ENCODE results near the gene CACNA1G. TPM values are rescaled to one million over a fixed set of nuclear protein-coding genes. Genes with fewer than 3 reads are reported as not detected.

The CACNA1G gene
- total RNA-seq, 3 donors from 2014 or later (not counting 1 experiment from before 2014, with no cell fraction given): not detected

GRCh38 chr17:50584116-50584515 lies 23.6 kb downstream of the CACNA1G start:
- H3K36me3 ChIP-seq (ENCODE audit: control insufficient read depth, insufficient read depth, low read length): no peaks in the 10 kb centered on the region
- Mint-ChIP-seq H3K4me3 (no peak overlapping the region), H3K27me3 (ENCODE audit: low read depth in 2 of 2) (peaks cover 0 to 18% of the 10 kb centered on the region in 2 donors), H3K4me1 (no peaks in the 10 kb centered on the region), H3K36me3 (no peaks in the 10 kb centered on the region), H3K27ac (no peak overlapping the region), H3K9me3 (no peaks in the 10 kb centered on the region)
- no peaks in the 10 kb centered on the region for H3K9me3 ChIP-seq (ENCODE audit: control insufficient read depth, insufficient read depth, low read length)
- no peaks in the 10 kb centered on the region for H3K27me3 ChIP-seq (ENCODE audit: control insufficient read depth, insufficient read depth, low read length)
- intact Hi-C loops (cut with micrococcal nuclease): no loop called here
- no peak for DNase-seq
- H3K4me3 ChIP-seq (ENCODE audit: low read length): no peak overlapping the region
- no peak for ATAC-seq
- no peaks in the 10 kb centered on the region for H3K4me1 ChIP-seq (ENCODE audit: control insufficient read depth, insufficient read depth, low read length)
- TF ChIP-seq, protein P1, sequence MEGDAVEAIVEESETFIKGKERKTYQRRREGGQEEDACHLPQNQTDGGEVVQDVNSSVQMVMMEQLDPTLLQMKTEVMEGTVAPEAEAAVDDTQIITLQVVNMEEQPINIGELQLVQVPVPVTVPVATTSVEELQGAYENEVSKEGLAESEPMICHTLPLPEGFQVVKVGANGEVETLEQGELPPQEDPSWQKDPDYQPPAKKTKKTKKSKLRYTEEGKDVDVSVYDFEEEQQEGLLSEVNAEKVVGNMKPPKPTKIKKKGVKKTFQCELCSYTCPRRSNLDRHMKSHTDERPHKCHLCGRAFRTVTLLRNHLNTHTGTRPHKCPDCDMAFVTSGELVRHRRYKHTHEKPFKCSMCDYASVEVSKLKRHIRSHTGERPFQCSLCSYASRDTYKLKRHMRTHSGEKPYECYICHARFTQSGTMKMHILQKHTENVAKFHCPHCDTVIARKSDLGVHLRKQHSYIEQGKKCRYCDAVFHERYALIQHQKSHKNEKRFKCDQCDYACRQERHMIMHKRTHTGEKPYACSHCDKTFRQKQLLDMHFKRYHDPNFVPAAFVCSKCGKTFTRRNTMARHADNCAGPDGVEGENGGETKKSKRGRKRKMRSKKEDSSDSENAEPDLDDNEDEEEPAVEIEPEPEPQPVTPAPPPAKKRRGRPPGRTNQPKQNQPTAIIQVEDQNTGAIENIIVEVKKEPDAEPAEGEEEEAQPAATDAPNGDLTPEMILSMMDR (IDR thresholded peaks at IDR 0.05): no peak
- H3K27ac ChIP-seq (ENCODE audit: low read length): no peak overlapping the region
- WGBS (ENCODE audit: insufficient coverage): 86% methylated on average over 4 of the region's 4 CpGs

DNA sequence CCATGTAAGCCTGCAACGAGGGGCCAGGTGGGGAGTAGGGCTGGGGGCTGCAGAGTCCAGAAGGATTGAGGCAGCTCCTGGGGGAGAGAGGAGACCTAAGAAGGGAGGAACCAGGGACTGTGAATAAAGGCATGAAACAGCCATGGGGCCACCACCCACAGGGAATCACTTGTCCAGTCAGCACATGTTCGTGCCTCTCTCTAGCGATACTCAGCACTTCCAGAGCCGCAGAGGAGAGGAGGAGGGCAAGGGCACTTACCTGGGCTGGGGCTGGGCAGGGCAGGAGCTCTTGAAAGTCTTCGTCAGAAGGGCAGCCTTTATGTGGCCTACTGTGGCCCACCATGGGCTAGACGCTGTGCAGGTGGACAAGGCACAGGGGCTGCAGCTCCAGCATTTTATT lies 24.2 kb downstream of the CACNA1G start:
- WGBS (ENCODE audit: insufficient coverage): 90% methylated on average over 5 of the region's 6 CpGs
- H3K27ac Mint-ChIP-seq: no peak overlapping the region
- DNase-seq (no peak), ATAC-seq (no peak)
- Histone ChIP-seq H3K4me3 (ENCODE audit: low read length) (no peak overlapping the region), H3K27me3 (ENCODE audit: control insufficient read depth, insufficient read depth, low read length) (no peaks in the 10 kb centered on the region), H3K36me3 (ENCODE audit: control insufficient read depth, insufficient read depth, low read length) (no peaks in the 10 kb centered on the region), H3K4me1 (ENCODE audit: control insufficient read depth, insufficient read depth, low read length) (no peaks in the 10 kb centered on the region), H3K27ac (ENCODE audit: low read length) (no peak overlapping the region), H3K9me3 (ENCODE audit: control insufficient read depth, insufficient read depth, low read length) (no peaks in the 10 kb centered on the region)
- H3K36me3 Mint-ChIP-seq: no peaks in the 10 kb centered on the region
- H3K9me3 Mint-ChIP-seq: no peaks in the 10 kb centered on the region
- intact Hi-C loops (cut with micrococcal nuclease): no loop called here
- H3K27me3 Mint-ChIP-seq (ENCODE audit: low read depth in 2 of 2): peaks cover 0 to 18% of the 10 kb centered on the region in 2 donors
- H3K4me3 Mint-ChIP-seq: no peak overlapping the region
- H3K4me1 Mint-ChIP-seq: no peaks in the 10 kb centered on the region
- TF ChIP-seq, protein P1 (IDR thresholded peaks at IDR 0.05): no peak

DNA sequence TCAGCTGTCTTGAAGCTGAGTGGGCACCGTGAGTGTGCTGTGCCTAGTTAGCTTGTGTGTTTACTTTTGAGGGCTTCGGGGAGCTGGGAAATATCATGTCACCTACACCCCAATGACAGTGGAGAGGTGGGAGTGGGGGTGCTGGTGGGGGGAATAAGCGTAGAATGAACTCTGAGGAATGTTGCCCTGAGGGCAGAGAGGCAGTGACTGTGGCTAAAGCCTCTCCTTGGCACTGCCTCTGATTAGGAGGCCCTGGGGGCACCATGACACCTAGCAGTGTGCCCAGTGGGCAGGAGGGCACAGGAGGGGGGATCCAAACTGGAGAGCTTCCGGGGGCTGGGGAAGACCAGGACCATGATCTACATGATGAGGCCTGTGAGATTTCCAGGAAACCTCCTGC lies 24.8 kb downstream of the CACNA1G start:
- H3K9me3 Mint-ChIP-seq: no peaks in the 10 kb centered on the region
- TF ChIP-seq, protein P1 (IDR thresholded peaks at IDR 0.05): no peak

DNA sequence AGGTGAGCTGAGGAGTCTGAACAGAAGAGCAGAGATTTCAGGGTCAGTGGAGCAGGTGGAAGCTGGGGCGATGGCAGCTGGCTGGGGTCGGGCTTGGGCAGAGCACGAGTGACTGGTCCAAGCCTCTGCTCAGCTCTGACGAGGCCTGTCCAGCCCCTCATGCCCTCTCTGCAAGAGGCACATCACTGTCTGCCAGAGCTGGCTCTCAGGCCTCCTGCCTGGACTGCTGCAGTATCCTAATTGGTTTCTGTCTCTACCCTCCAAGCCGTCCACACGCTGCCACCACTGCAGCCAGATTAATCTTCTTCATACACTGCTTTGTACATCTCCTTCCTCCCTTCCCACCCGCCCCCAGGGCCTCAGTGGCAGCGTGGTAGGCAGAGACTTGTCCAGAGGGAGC lies 25.4 kb downstream of the CACNA1G start:
- ATAC-seq: no peak
- no peaks in the 10 kb centered on the region for H3K36me3 Mint-ChIP-seq

More for the DNA sequence above, 24.8 kb downstream of the CACNA1G start:
- DNase-seq (no peak), ATAC-seq (no peak)
- H3K4me3 Mint-ChIP-seq: no peak overlapping the region
- Histone ChIP-seq H3K4me1 (ENCODE audit: control insufficient read depth, insufficient read depth, low read length) (no peaks in the 10 kb centered on the region), H3K27me3 (ENCODE audit: control insufficient read depth, insufficient read depth, low read length) (no peaks in the 10 kb centered on the region), H3K27ac (ENCODE audit: low read length) (no peak overlapping the region), H3K4me3 (ENCODE audit: low read length) (no peak overlapping the region), H3K36me3 (ENCODE audit: control insufficient read depth, insufficient read depth, low read length) (no peaks in the 10 kb centered on the region), H3K9me3 (ENCODE audit: control insufficient read depth, insufficient read depth, low read length) (no peaks in the 10 kb centered on the region)
- no peaks in the 10 kb centered on the region for H3K4me1 Mint-ChIP-seq
- intact Hi-C loops (cut with micrococcal nuclease): no loop called here
- H3K36me3 Mint-ChIP-seq: no peaks in the 10 kb centered on the region
- H3K27ac Mint-ChIP-seq: no peak overlapping the region
- peaks cover 0 to 18% of the 10 kb centered on the region in 2 donors for H3K27me3 Mint-ChIP-seq (ENCODE audit: low read depth in 2 of 2)
- 85% methylated on average over 2 of the region's 4 CpGs for WGBS (ENCODE audit: insufficient coverage)

More for the DNA sequence above, 25.4 kb downstream of the CACNA1G start:
- intact Hi-C loops (cut with micrococcal nuclease): no loop called here
- H3K27ac ChIP-seq (ENCODE audit: low read length): no peak overlapping the region
- H3K4me1 ChIP-seq (ENCODE audit: control insufficient read depth, insufficient read depth, low read length): no peaks in the 10 kb centered on the region
- TF ChIP-seq, protein P1 (IDR thresholded peaks at IDR 0.05): no peak
- H3K9me3 ChIP-seq (ENCODE audit: control insufficient read depth, insufficient read depth, low read length): no peaks in the 10 kb centered on the region
- Mint-ChIP-seq H3K4me1 (no peaks in the 10 kb centered on the region), H3K4me3 (no peak overlapping the region), H3K9me3 (no peaks in the 10 kb centered on the region), H3K27me3 (ENCODE audit: low read depth in 2 of 2) (peaks cover 0 to 17% of the 10 kb centered on the region in 2 donors), H3K27ac (no peak overlapping the region)
- H3K27me3 ChIP-seq (ENCODE audit: control insufficient read depth, insufficient read depth, low read length): no peaks in the 10 kb centered on the region
- DNase-seq: no peak
- WGBS (ENCODE audit: insufficient coverage): 77% methylated on average over 8 of the region's 8 CpGs
- H3K4me3 ChIP-seq (ENCODE audit: low read length): no peak overlapping the region
- no peaks in the 10 kb centered on the region for H3K36me3 ChIP-seq (ENCODE audit: control insufficient read depth, insufficient read depth, low read length)
